IMR-90 (cell line): ENCODE data around the gene ZFPL1. TPM values are rescaled to one million over a fixed set of nuclear protein-coding genes. Genes with fewer than 3 reads are reported as not detected.

Experiments used
- ATAC-seq: fragments of 200-7000 bp; cut with Tn5 transposase; 2 replicates; pipeline ENCODE4 v1.9.1; 2020; ENCODE audit warnings: low read depth, mild to moderate bottlenecking, moderate library complexity
- BruUV-seq: library from RNA; stranded (reverse); fragments of 400-500 nt; replicated peaks from 2 replicates; lab custom pipeline; 2021; lab: Mats Ljungman, UMichigan
- CTCF ChIA-PET: fragments of 300-600 bp; formaldehyde crosslinking; extraction: SDS; loops from one replicate; lab custom pipeline; 2021; ENCODE audit warnings: antibody characterized with exemption; lab: Yijun Ruan, JAX
- POLR2A ChIA-PET: fragments of 300-600 bp; sonication (Branson Sonifier 250); formaldehyde crosslinking; loops from one replicate; lab custom pipeline; 2022; ENCODE audit warnings: antibody characterized with exemption; ENCODE audit not compliant: unreplicated experiment; lab: Charles Lee
- DNase-seq: peaks from one replicate; pipeline ENCODE4 v3.0.0; 2013
- H2AFZ ChIP-seq: replicated peaks from 2 replicates; pipeline ENCODE3; 2013; ENCODE audit warnings: low read length, mild to moderate bottlenecking; ENCODE audit not compliant: poor library complexity
- H2AK5ac ChIP-seq: 2 replicates; pipeline ENCODE4 v1.6.1; 2013; ENCODE audit warnings: low read depth, low read length, inconsistent platforms
- H2AK9ac ChIP-seq: replicated peaks from 2 replicates; pipeline ENCODE3; 2013; ENCODE audit warnings: mild to moderate bottlenecking, low read depth, low read length, moderate library complexity; ENCODE audit not compliant: poor library complexity
- H2BK120ac ChIP-seq: 2 replicates; pipeline ENCODE4 v1.6.1; 2013; ENCODE audit warnings: low read depth, low read length, inconsistent platforms
- H2BK15ac ChIP-seq: 3 replicates; pipeline ENCODE4 v1.6.1; 2013; ENCODE audit warnings: low read depth, low read length, inconsistent platforms
- H2BK20ac ChIP-seq: 2 replicates; pipeline ENCODE4 v1.6.1; 2013; ENCODE audit warnings: low read depth, mild to moderate bottlenecking, inconsistent platforms, low read length, moderate library complexity
- H2BK5ac ChIP-seq: 2 replicates; pipeline ENCODE4 v1.6.1; 2013; ENCODE audit warnings: mild to moderate bottlenecking, low read depth, low read length, inconsistent platforms; ENCODE audit not compliant: poor library complexity, severe bottlenecking
- H3K14ac ChIP-seq: replicated peaks from 2 replicates; pipeline ENCODE4 v1.6.1; 2013; ENCODE audit warnings: low read depth, low read length, inconsistent platforms
- H3K18ac ChIP-seq: 2 replicates; pipeline ENCODE4 v1.6.1; 2013; ENCODE audit warnings: low read depth, low read length, control low read depth
- H3K23ac ChIP-seq: 2 replicates; pipeline ENCODE4 v1.6.1; 2013; ENCODE audit warnings: low read depth, low read length, inconsistent platforms
- H3K27ac ChIP-seq: 2 replicates; pipeline ENCODE4 v1.5.1; 2013; ENCODE audit warnings: mild to moderate bottlenecking, control low read depth, low read length; ENCODE audit not compliant: insufficient read depth
- H3K27me3 ChIP-seq: 2 replicates; pipeline ENCODE4 v1.6.1; 2013; ENCODE audit warnings: low read length; ENCODE audit not compliant: control insufficient read depth, insufficient read depth
- H3K36me3 ChIP-seq: 2 replicates; pipeline ENCODE4 v1.6.1; 2013; ENCODE audit warnings: low read length, mixed read lengths; ENCODE audit not compliant: control insufficient read depth, insufficient read depth
- H3K4ac ChIP-seq: 2 replicates; pipeline ENCODE4 v1.6.1; 2013; ENCODE audit warnings: low read depth, low read length, inconsistent platforms
- H3K4me1 ChIP-seq: 2 replicates; pipeline ENCODE4 v1.6.1; 2013; ENCODE audit warnings: low read length, mixed read lengths; ENCODE audit not compliant: control insufficient read depth, insufficient read depth
- H3K4me2 ChIP-seq: 2 replicates; pipeline ENCODE4 v1.6.1; 2013; ENCODE audit warnings: low read depth, mild to moderate bottlenecking, control low read depth, low read length, moderate library complexity
- H3K4me3 ChIP-seq: 2 replicates; pipeline ENCODE4 v1.5.1; 2013; ENCODE audit warnings: low read depth, mild to moderate bottlenecking, control low read depth, low read length, moderate library complexity; ENCODE audit not compliant: insufficient read depth
- H3K56ac ChIP-seq: 2 replicates; pipeline ENCODE4 v1.6.1; 2013; ENCODE audit warnings: low read length, inconsistent platforms; ENCODE audit not compliant: insufficient read depth; ENCODE audit errors: extremely low read depth
- H3K79me1 ChIP-seq, 2 experiments: 2 replicates each; pipeline ENCODE4 v1.6.1; 2013; ENCODE audit warnings: low read length in 2 of 2, inconsistent platforms in 1 of 2, low read depth in 1 of 2
- H3K9ac ChIP-seq: 2 replicates; pipeline ENCODE4 v1.6.1; 2013; ENCODE audit warnings: low read depth, low read length, control low read depth
- H3K9me1 ChIP-seq: 2 replicates; pipeline ENCODE4 v1.6.1; 2013; ENCODE audit warnings: low read length, inconsistent platforms; ENCODE audit not compliant: insufficient read depth
- H3K9me3 ChIP-seq: 2 replicates; pipeline ENCODE4 v1.6.1; 2013; ENCODE audit warnings: low read length; ENCODE audit not compliant: control insufficient read depth, insufficient read depth
- H4K20me1 ChIP-seq: 2 replicates; pipeline ENCODE4 v1.6.1; 2013; ENCODE audit warnings: low read length, inconsistent platforms; ENCODE audit not compliant: insufficient read depth
- H4K5ac ChIP-seq: 2 replicates; pipeline ENCODE4 v1.6.1; 2013; ENCODE audit warnings: mild to moderate bottlenecking, low read depth, low read length, control low read depth
- H4K8ac ChIP-seq, 2 experiments: 2 replicates each; pipeline ENCODE4 v1.6.1; 2013; ENCODE audit warnings: low read depth in 2 of 2, low read length in 2 of 2, control low read depth in 1 of 2, inconsistent platforms in 1 of 2
- H4K91ac ChIP-seq: 2 replicates; pipeline ENCODE4 v1.6.1; 2013; ENCODE audit warnings: low read depth, low read length, inconsistent platforms; ENCODE audit not compliant: insufficient read depth
- BHLHE40 ChIP-seq: fragments of 150-350 bp; IDR thresholded peaks from 2 replicates; pipeline ENCODE4 v1.6.1; 2016; ENCODE audit warnings: mild to moderate bottlenecking, low read depth, low read length
- CHD1 ChIP-seq: IDR thresholded peaks from 2 replicates; pipeline ENCODE4 v1.6.1; 2012; ENCODE audit warnings: low read depth, low read length, improper control_type of control experiment
- FOS ChIP-seq: fragments of 150-350 bp; IDR thresholded peaks from 2 replicates; pipeline ENCODE4 v1.6.1; 2016; ENCODE audit warnings: low read depth, low read length
- MAFK ChIP-seq: IDR thresholded peaks from 2 replicates; pipeline ENCODE4 v1.6.1; 2012; ENCODE audit warnings: low read depth, low read length, improper control_type of control experiment
- MAZ ChIP-seq: IDR thresholded peaks from 2 replicates; pipeline ENCODE4 v1.6.1; 2012; ENCODE audit warnings: low read depth, mild to moderate bottlenecking, low read length, improper control_type of control experiment, moderate library complexity, borderline replicate concordance
- MXI1 ChIP-seq: IDR thresholded peaks from 2 replicates; pipeline ENCODE4 v1.6.1; 2012; ENCODE audit warnings: low read depth, mild to moderate bottlenecking, low read length, moderate library complexity, borderline replicate concordance
- POLR2A ChIP-seq: IDR thresholded peaks from 2 replicates; pipeline ENCODE4 v1.6.1; 2012; ENCODE audit warnings: mild to moderate bottlenecking, low read depth, low read length
- RAD21 ChIP-seq: IDR thresholded peaks from 2 replicates; pipeline ENCODE4 v1.6.1; 2012; ENCODE audit warnings: low read length, improper control_type of control experiment
- RCOR1 ChIP-seq: IDR thresholded peaks from 2 replicates; pipeline ENCODE4 v1.6.1; 2012; ENCODE audit warnings: mild to moderate bottlenecking, low read length, improper control_type of control experiment; ENCODE audit not compliant: insufficient replicate concordance
- RFX5 ChIP-seq: IDR thresholded peaks from 2 replicates; pipeline ENCODE4 v1.8.0; 2012; ENCODE audit warnings: low read depth, mild to moderate bottlenecking, low read length, moderate library complexity
- SMC3 ChIP-seq: fragments of 150-350 bp; IDR thresholded peaks from 2 replicates; pipeline ENCODE4 v1.6.1; 2016; ENCODE audit warnings: low read depth, mild to moderate bottlenecking, antibody characterized with exemption, low read length, moderate library complexity
- WGBS, 2 experiments: methylation state at CpG; one replicate each; pipeline versions ENCODE4 v1.1.5 to v1.1.7; 2013; ENCODE audit warnings: missing lambda C conversion rate in 2 of 2; ENCODE audit not compliant: insufficient read length in 1 of 2; ENCODE audit errors: extremely low coverage in 2 of 2; 5-methylcytosine and 5-hydroxymethylcytosine counted together
- dilution Hi-C: fragments of 300-500 bp; cut with HindIII; formaldehyde crosslinking; loops from one replicate; pipeline ENCODE4 v1.14.3; 2018; ENCODE audit warnings: low sequenced_read_pairs; ENCODE audit not compliant: unreplicated experiment
- in situ Hi-C: fragments of 300-500 bp; cut with MboI; formaldehyde crosslinking; loops from 3 replicates; pipeline ENCODE4 v1.14.3; 2019; ENCODE audit warnings: low sequenced_read_pairs, inconsistent platforms, mixed read lengths
- intact Hi-C: fragments of 100-400 bp; cut with micrococcal nuclease; formaldehyde crosslinking; loops from 2 replicates; pipeline ENCODE4 v1.10.0; 2022
- polyA plus RNA-seq, 3 experiments: library from polyadenylated mRNA; depleted of rRNA; stranded (reverse); fragments of >200 nt; gene quantifications; 2 replicates each; pipeline ENCODE4 v1.2.3, GENCODE V29; 2012; ENCODE audit warnings: low replicate concordance in 1 of 3
- total RNA-seq: library from RNA; depleted of rRNA; stranded (reverse); fragments of >200 nt; gene quantifications from 2 replicates; pipeline ENCODE4 v1.2.3, GENCODE V29; 2012
- TF ChIP-seq, protein P1 (sequence below): fragments of 150-350 bp; IDR thresholded peaks from 2 replicates; pipeline ENCODE4 v1.6.1; 2016; ENCODE audit warnings: low read depth, mild to moderate bottlenecking, low read length, moderate library complexity, borderline replicate concordance

Gene ZFPL1
- total and polyA plus RNA-seq, 2 of the 4 experiments (the other 2 are of a cell fraction) = 24.0 to 67.5 TPM

DNA sequence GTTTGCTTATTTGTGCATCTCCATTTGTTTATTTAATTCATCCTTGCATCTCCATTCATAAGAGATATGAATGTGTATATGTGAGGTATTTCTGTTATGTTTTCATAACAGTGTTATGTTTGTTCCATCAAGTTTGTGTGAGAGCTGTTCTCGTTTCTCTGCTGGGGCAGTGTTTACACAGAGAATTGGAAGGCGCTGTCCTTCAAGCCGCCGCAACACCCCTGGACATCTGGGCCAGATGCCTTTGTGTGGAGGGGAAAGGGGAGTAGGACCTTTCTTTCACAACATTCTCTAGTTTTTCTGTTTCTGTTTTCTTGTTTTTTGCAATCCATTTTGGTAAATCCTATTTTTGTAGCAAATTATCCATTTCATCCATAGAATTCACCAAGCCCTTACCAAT is 20.6 kb downstream of the ZFPL1 start:
- Histone ChIP-seq H2AFZ (no peak overlapping the region), H3K4ac (no peak overlapping the region), H3K9me3 (no peaks in the 10 kb centered on the region), H2BK15ac (no peak overlapping the region), H3K4me1 (peaks cover 4% of the 10 kb centered on the region), H3K14ac (no peak overlapping the region), H3K4me2 (no peak overlapping the region), H3K9ac (no peak overlapping the region), H4K5ac (no peak overlapping the region), H3K4me3 (no peak overlapping the region), H3K27ac (no peak overlapping the region), H3K56ac (no peak overlapping the region), H2AK5ac (no peak overlapping the region), H2BK120ac (no peak overlapping the region), H3K9me1 (peaks cover 11% of the 10 kb centered on the region), H2BK5ac (no peak overlapping the region), H4K20me1 (peaks cover 3% of the 10 kb centered on the region; the same call in 1 of the 2 replicates), H2AK9ac (no peak overlapping the region), H3K23ac (no peak overlapping the region), H3K79me1 (peaks cover 12 to 42% of the 10 kb centered on the region in 2 experiments), H2BK20ac (no peak overlapping the region), H4K91ac (no peak overlapping the region), H4K8ac (no peak overlapping the region), H3K18ac (no peak overlapping the region), H3K27me3 (no peaks in the 10 kb centered on the region), H3K36me3 (peaks cover 11% of the 10 kb centered on the region)
- CTCF ChIA-PET = no interaction called here
- ATAC-seq (no peak; the same call in 1 of the 2 replicates), DNase-seq (no peak)
- in situ Hi-C loops (no loop called here), dilution Hi-C loops (no loop called here), intact Hi-C loops (no loop called here)
- no TSS peak for BruUV-seq
- TF ChIP-seq RCOR1 = no peak
- TF ChIP-seq RFX5 = no peak
- TF ChIP-seq, protein P1, sequence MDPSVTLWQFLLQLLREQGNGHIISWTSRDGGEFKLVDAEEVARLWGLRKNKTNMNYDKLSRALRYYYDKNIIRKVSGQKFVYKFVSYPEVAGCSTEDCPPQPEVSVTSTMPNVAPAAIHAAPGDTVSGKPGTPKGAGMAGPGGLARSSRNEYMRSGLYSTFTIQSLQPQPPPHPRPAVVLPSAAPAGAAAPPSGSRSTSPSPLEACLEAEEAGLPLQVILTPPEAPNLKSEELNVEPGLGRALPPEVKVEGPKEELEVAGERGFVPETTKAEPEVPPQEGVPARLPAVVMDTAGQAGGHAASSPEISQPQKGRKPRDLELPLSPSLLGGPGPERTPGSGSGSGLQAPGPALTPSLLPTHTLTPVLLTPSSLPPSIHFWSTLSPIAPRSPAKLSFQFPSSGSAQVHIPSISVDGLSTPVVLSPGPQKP = no peak
- TF ChIP-seq MAFK = no peak
- TF ChIP-seq MAZ = no peak
- no peak for TF ChIP-seq BHLHE40
- no peak for TF ChIP-seq SMC3
- no peak for TF ChIP-seq POLR2A
- no peak for TF ChIP-seq FOS
- TF ChIP-seq RAD21 = no peak
- no peak for TF ChIP-seq MXI1
- TF ChIP-seq CHD1 = no peak
- POLR2A ChIA-PET = no interaction called here
- no CpG with 5 or more reads among the region's 4 CpGs for WGBS, 2 experiments
